ENCODE results near the gene GABBR2.

Gene GABBR2

GRCh38 chr9:98701576-98701975 is 7.2 kb downstream of the GABBR2 start:
- TF ChIP-seq CTCF (IDR thresholded peaks at IDR 0.05; ENCODE audit: poor library complexity, severe bottlenecking) = no peak
- Histone ChIP-seq H3K9me3 (ENCODE audit: severe bottlenecking) (no peaks in the 10 kb centered on the region), H3K4me3 (ENCODE audit: severe bottlenecking) (no peak overlapping the region), H3K4me1 (ENCODE audit: insufficient read depth, poor library complexity, severe bottlenecking) (no peaks in the 10 kb centered on the region), H3K36me3 (ENCODE audit: low read depth) (no peaks in the 10 kb centered on the region), H3K27me3 (ENCODE audit: insufficient read depth, poor library complexity, severe bottlenecking) (peaks cover 43% of the 10 kb centered on the region), H3K27ac (ENCODE audit: poor library complexity, severe bottlenecking) (no peak overlapping the region)
- ATAC-seq (ENCODE audit: low read depth) (no peak), DNase-seq (ENCODE audit: low spot score) (no peak)

GRCh38 chr9:98700801-98701200 is 7.9 kb downstream of the GABBR2 start:
- H3K36me3 ChIP-seq (ENCODE audit: low read depth) = no peaks in the 10 kb centered on the region
- no peak overlapping the region for H3K4me3 ChIP-seq (ENCODE audit: severe bottlenecking)
- no peak overlapping the region for H3K27ac ChIP-seq (ENCODE audit: poor library complexity, severe bottlenecking)
- peaks cover 36% of the 10 kb centered on the region for H3K27me3 ChIP-seq (ENCODE audit: insufficient read depth, poor library complexity, severe bottlenecking)
- ATAC-seq (ENCODE audit: low read depth) (no peak), DNase-seq (ENCODE audit: low spot score) (no peak)
- no peaks in the 10 kb centered on the region for H3K9me3 ChIP-seq (ENCODE audit: severe bottlenecking)
- H3K4me1 ChIP-seq (ENCODE audit: insufficient read depth, poor library complexity, severe bottlenecking) = no peaks in the 10 kb centered on the region
- TF ChIP-seq CTCF (IDR thresholded peaks at IDR 0.05; ENCODE audit: poor library complexity, severe bottlenecking) = no peak

- Histone ChIP-seq H3K4me3 (ENCODE audit: severe bottlenecking) (no peak overlapping the region), H3K36me3 (ENCODE audit: low read depth) (no peaks in the 10 kb centered on the region), H3K9me3 (ENCODE audit: severe bottlenecking) (no peaks in the 10 kb centered on the region), H3K27ac (ENCODE audit: poor library complexity, severe bottlenecking) (no peak overlapping the region), H3K4me1 (ENCODE audit: insufficient read depth, poor library complexity, severe bottlenecking) (no peaks in the 10 kb centered on the region), H3K27me3 (ENCODE audit: insufficient read depth, poor library complexity, severe bottlenecking) (peaks cover 16% of the 10 kb centered on the region)
- ATAC-seq (ENCODE audit: low read depth) = no peak
- no peak for DNase-seq (ENCODE audit: low spot score)
- TF ChIP-seq CTCF (IDR thresholded peaks at IDR 0.05; ENCODE audit: poor library complexity, severe bottlenecking) = no peak
These were observed 9.9 kb downstream of the GABBR2 start for GRCh38 chr9:98698856-98699255.

GRCh38 chr9:98694943-98695342 is 13.8 kb downstream of the GABBR2 start:
- Histone ChIP-seq H3K36me3 (ENCODE audit: low read depth) (no peaks in the 10 kb centered on the region), H3K27me3 (ENCODE audit: insufficient read depth, poor library complexity, severe bottlenecking) (peaks cover 8% of the 10 kb centered on the region), H3K4me1 (ENCODE audit: insufficient read depth, poor library complexity, severe bottlenecking) (no peaks in the 10 kb centered on the region), H3K27ac (ENCODE audit: poor library complexity, severe bottlenecking) (no peak overlapping the region), H3K9me3 (ENCODE audit: severe bottlenecking) (no peaks in the 10 kb centered on the region), H3K4me3 (ENCODE audit: severe bottlenecking) (no peak overlapping the region)
- ATAC-seq (ENCODE audit: low read depth) (no peak), DNase-seq (ENCODE audit: low spot score) (no peak)
- TF ChIP-seq CTCF (IDR thresholded peaks at IDR 0.05; ENCODE audit: poor library complexity, severe bottlenecking) = no peak

GRCh38 chr9:98692392-98692791 is 16.3 kb downstream of the GABBR2 start:
- TF ChIP-seq CTCF (IDR thresholded peaks at IDR 0.05; ENCODE audit: poor library complexity, severe bottlenecking) = no peak
- no peaks in the 10 kb centered on the region for H3K27me3 ChIP-seq (ENCODE audit: insufficient read depth, poor library complexity, severe bottlenecking)

More at GRCh38 chr9:98692392-98692791, 16.3 kb downstream of the GABBR2 start:
- H3K9me3 ChIP-seq (ENCODE audit: severe bottlenecking) = no peaks in the 10 kb centered on the region
- no peaks in the 10 kb centered on the region for H3K36me3 ChIP-seq (ENCODE audit: low read depth)
- no peak overlapping the region for H3K27ac ChIP-seq (ENCODE audit: poor library complexity, severe bottlenecking)
- ATAC-seq (ENCODE audit: low read depth) (no peak), DNase-seq (ENCODE audit: low spot score) (no peak)
- H3K4me1 ChIP-seq (ENCODE audit: insufficient read depth, poor library complexity, severe bottlenecking) = no peaks in the 10 kb centered on the region
- H3K4me3 ChIP-seq (ENCODE audit: severe bottlenecking) = no peak overlapping the region
